ENCODE results near the gene COL4A2.

Gene COL4A2

DNA sequence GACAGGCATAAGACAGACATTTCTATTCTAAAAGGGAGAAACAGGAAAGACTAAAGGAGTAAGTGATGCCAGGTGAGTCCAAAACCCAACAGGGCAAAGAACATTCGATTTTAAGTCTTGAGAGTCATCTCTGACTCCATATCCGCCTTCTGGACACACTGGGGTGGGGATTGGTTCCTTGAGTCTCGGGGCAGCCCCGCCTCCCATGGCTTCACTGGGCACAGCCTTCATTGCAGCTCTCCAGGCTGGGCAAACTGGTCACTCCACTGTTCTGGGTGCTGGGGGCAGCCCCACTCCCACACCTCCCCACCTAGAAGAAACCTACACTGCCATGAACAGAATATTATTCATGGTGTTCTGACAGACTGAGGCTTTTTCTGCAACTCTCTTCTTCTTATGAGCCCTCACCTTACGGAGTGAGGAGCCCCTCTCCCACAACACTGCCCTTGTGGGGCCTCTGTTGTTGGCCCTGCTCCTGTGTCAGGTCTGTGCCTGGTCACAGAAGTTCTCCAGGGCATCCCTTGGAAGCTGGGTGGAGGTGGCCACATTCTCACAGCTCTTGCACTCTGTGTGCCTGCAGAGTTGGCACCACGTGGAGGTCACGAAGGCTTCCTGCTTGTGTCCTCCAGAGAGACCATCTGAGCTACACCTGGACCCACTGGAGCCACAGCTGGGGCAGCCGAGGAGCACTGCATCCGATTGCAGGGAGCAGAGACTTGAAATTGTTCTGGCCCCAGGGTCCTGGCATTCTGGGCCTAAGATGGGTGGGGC lies 95.4 kb downstream of the COL4A2 start:
- no peak for DNase-seq (ENCODE audit: low read depth in 2 of 2)

DNA sequence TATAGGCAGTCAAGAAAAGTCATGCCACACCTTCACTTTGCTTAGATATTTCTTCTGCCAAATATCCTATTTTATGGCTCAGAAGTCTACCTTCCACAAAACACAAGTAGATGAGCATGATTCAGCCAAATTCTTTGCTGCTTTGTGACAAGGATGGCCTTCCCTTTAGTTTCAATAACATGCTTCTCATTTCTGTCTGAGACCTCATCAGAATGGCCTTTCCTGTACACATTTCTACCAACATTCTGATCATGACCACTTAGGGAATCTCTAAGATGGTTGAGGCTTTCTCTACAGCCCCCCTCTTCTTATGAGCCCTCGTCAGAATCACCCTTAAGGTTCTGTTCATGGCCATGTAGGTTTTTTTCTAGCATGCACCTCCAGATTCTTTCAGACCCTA lies 96.2 kb downstream of the COL4A2 start:
- no peak for DNase-seq (ENCODE audit: low read depth in 2 of 2)

DNA sequence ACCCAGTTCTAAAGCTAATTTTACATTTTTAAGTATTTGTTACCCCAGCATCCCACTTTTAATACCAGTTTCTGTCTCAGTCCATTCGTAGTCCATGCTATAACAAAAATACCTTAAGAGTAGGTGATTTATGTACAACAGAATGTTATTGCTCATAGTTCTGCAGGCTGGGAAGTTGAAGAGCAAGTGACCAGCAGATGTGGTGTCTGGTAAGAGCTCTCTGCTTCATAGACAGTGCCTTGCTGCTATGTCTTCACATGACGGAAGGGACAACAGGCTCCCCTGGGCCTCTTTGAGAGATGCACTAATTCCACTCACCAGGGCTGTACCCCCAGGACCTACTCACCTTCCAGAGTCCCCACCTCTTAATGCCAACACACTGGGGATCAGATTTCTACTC lies 96.6 kb downstream of the COL4A2 start:
- DNase-seq (ENCODE audit: low read depth in 2 of 2), result no peak

DNA sequence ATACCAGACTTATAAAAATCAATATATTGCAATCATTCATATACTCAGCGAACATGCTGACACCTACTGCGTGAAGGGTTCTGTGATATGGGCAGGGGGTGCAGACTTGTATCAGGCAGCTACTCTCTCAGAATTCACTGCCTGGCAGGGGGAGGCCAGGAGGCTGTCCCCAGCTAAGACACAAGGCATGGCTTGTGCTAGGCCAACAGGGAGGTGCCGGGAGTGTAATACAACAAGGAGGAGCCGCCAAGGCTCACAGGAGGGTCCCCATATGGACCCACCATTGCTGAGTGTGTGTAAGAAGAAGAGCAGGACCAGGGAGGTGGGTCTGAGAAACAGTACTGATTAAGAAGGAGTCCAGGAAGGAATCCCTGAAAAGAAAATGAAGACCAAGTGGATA lies 97.2 kb downstream of the COL4A2 start:
- no peak for DNase-seq (ENCODE audit: low read depth in 2 of 2)

DNA sequence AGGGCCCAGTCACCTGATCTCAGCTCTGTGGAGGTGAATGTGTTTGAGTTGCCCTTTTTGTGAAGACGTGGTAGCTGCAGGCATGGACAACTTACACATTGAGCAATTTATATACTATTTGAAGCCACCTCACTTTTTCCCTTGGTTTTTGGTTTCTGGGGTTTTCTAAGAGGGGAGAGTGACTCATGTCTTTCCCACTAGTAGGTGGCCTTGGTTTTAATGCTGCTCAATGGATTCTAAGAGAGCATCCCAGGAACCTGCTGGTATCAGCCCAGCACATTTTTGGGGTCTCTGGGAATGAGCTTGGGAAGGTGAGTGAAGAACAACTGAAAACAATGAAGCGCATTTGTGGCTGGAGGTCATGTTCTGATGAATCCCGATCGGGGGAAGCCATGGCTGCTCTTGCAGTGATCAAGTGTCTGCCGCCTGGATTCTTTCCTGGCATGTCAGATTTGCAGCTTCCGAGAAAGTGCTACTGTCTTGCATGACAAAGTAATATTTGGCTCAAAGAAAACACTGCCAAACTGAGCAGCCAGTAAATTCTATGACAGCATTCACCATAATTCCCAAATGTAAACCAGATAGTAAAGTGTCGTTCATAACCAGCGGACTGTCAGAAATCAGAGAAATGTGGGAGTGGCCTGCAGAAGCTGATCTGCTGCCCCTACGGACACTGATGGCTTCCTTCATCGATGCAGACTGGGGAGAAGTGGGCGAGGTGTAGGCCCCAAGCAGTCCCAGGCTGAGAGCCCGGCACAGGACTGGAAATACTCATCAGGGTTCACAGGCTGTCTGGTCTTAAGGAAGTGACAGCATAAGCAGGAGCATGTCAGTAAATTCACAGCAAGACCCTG lies 98.7 kb downstream of the COL4A2 start:
- peak in 1 of 2 experiments; percentile 68 for DNase-seq (ENCODE audit: low read depth in 2 of 2)

DNA sequence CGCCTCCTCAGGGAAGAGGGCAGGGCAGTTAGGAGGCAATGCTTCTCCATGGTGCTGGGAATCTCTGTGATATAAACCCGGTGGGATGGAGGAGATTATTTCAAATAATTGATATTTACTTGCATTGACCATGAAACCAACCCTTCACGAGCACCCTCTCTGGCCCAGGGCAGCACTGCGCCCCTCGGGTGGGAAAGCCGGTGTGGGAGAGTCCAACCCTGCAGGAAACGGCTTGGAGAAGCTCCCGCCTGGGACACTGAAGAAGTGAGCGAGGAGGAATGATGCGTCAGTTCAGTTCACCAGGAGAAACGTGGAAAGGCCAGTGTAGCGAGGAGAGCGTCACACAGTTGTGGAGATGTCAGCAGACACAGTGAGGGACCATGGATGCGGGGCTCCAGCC lies 99.9 kb downstream of the COL4A2 start:
- DNase-seq (ENCODE audit: low read depth in 2 of 2), result no peak

DNA sequence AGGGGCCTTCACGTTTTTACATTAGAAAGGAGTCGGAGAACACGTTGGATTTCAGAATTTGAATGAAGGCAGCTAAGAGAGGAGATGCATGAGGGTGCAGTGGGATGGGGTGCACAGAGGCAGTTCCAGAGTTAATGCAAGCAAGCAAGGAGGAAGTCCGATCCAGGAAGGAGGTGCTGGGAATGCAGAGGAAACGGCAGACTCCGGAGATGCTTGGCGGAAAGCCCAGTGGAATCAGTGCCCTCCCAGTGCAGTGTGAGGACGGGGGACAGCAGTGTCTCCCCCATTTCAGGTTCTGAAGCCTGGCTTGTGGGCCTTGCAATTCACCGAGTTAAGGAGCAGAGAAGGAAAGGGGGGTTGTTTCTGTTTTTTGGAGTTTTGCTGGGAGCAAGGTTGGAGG lies 100.4 kb downstream of the COL4A2 start:
- no peak for DNase-seq (ENCODE audit: low read depth in 2 of 2)

DNA sequence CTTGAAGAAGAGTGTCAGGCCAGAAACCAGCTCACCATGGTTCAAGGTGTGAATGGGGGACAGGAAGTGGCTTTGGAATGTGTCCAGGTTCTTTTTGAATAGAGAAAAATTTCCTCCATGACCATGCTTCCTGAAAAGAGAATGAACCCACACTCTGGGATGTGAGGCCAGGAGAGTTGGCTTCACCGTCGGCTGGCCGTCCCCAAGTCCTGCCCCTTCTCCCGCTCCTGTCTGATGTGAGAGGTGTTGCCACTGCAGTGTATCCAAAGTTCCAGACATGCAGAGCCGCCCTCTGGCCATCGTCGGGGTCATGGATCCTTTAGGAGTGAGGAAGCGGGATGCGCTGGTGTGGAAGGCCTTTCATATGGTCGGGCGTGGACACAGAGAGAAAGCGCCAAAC lies 101.2 kb downstream of the COL4A2 start:
- DNase-seq (ENCODE audit: low read depth in 2 of 2), result no peak

DNA sequence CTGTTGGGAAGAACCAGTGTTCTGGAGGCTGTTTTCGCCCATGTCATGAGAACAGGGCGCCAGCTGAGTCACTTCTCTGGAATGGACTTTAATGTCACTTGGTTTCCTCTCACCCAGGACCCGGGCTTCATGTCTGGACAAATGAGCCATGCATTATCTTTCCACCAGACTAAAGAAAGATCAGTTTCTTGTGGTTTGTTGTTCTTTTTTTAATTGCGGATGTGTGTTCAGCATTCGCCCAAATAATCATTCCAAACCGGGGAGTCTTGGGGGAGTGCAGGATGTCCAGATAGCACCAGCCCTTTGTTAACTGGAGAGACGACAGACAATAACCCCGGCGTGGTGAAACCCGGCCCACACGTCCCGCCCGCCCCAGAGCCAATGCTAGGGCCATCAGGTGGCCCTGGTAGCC lies 102.5 kb downstream of the COL4A2 start:
- DNase-seq (ENCODE audit: low read depth in 2 of 2), result no peak

DNA sequence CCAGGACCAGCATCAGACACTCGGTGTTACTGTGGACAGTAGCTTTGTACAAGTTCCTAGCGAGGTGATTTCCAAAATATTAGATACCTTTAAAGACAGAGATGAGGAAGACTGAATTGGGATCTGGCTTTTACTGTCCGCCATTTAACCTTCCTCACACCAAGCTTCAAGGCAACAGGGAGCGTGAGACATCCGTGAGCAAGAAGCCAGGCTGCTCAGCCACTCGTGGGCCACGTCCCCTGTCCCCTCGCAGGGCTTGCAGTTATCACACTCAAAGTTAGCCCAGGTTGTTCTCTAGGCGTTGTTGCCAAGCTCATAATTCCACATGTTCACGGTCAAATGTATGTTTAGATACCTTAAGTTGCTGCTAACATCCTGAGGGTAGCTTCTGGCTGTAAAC lies 102.9 kb downstream of the COL4A2 start:
- DNase-seq (ENCODE audit: low read depth in 2 of 2), result no peak

DNA sequence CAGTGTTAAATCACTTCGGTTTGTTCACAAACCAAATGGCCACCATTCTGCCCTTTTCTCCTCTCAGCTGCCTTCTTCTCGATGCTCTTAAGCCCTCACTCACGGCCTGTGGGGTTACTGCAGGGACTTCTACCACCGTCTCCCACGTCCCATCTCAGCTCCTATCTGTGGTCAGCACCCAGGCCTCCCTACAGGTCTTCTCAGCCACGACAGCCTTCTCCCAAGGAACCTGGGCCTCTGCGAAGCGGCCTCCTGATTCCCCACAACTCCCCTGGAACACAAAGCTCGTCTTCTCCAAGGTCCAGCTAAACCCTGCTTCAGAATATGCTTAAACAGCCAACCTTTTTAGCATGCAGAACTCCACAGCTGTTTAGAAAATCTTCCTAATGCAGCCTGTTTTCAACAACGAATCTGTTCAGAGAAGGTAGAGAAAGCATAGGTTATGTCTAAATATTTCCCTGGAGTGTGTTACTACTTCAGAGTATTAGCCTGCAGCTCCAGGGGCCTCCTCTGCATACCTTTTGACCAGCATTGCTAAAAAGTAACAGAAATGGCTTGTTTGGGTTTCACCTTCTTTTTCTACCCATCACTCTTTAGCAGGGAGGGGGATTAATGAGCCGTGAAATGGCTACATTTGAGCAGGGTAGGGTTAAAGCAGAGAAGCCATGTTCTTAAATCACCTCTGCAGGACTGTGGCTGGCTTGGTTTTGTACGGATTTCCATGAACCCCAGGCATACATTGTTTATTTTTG lies 104.0 kb downstream of the COL4A2 start:
- DNase-seq (ENCODE audit: low read depth in 2 of 2), result no peak

DNA sequence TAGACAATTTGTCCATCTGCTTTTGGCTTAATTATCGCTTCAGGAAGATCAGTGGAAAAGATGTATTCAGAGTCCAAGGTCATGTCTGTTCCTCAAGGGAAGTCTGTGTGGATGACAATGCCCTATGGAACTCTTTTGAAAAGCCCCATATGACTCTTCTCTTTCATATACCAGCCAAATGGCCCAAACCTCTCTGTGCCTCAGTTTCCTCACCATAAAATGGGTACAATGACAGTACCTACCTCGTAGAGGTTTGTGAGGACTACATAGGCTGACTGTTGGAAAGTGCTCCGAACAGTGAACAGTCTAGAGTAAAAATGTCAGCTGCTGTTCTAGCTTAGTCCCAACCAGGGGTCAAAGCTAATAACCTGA lies 104.6 kb downstream of the COL4A2 start:
- no peak for DNase-seq (ENCODE audit: low read depth in 2 of 2)

DNA sequence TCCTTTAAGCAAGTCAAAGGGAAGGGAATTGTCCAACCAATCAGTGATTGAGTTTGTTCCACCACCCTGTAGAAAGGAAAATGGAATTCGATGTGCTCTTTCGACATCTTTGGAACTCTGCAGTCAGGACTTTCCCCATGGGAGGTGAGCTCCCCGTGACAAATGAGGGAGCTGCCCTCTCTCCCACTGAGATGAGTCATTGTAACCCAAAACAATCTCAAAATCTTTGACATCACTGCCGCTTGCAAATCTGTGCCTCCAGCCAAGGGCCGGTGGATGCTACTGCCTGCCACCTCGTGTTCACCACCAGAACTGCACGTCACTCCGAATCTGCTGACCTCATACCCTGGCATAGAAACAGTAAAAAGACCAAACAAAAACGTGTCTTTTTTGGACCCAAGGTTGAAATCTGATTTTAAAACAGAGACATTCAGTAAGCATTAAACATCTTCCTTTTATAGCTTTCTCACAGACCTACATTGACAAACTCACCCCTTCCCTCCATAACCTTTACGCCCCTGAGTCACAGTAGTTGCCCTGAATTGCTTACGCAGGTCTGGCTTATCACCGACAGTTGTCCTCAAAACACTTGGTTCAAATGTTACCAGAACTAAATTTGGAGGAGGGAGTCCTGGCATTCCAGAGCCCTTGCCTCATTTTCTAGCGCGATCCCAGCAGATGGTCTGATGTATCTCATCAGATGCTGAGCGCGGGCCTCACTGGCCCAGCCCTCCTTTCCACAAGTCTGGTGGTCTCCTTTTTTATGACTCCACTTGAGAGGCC lies 105.2 kb downstream of the COL4A2 start:
- peak; percentile 97 to 98 for DNase-seq (ENCODE audit: low read depth in 2 of 2)

DNA sequence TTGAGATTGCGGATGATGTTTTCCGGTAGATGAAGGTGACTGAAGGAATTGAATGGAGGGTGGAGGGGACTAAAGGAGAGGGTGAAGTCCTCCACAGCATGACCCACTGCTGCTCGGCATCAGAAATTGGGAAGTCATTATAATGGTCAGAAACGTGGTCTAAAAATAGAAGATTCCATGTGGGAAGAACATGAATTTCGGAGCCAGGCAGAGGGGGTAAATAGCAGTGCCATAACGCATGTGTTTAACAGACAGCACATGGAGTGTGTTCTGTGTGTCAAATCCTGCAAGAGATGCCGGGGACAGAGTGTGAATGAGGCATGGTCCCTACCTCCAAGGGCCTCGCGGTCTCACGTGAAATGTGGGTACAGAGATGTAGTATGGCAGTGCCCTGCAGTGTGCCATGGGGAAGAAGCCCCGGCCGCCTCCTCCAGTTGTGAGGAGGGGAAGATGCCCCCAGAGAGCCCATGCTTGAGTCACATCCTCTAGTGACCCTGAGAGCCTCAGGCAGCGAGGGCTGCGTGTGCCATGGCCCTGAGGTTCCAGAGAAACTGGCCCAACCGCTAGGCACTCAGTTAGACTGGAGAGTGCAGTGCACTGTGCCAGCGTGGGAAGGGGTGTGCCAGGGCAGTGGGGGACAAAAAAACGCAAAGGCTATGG lies 106.1 kb downstream of the COL4A2 start:
- no peak for DNase-seq (ENCODE audit: low read depth in 2 of 2)

DNA sequence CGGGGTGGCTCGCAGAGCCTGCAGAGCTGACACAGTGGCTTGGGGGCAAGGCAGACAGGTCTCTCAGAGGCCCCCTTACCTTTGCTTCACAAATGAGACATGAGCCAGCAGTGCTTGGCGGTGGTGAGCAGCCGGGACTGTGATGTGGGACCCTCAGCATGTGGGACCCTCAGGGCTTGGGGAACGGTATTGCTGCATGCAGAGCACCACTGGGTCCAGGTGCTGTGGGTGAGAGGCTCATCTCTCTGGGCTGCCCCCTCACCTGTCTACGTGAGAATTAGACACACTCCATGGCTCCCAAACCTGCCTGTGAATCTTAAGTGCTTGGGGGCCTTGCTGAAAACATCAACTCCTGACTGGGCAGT lies 106.6 kb downstream of the COL4A2 start:
- DNase-seq (ENCODE audit: low read depth in 2 of 2), result no peak

DNA sequence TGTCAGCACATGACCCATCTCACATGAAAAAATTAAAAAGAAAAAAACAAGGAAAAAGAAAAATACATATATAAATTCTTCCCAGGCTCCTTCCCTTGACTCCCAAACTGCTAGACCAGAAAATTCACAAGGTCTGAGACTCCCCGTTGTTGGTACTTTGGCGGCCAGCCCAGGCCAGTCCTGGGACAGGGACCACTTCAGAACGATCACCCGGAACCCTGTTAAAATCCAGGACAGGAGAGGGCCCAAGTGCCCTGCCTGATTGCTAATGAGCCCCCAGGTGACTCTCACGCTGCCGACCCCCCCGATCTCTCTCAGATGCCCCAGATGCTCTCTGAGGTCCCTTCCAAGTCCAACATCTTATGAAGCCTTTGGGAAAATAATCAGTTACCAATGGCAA lies 107.2 kb downstream of the COL4A2 start:
- no peak for DNase-seq (ENCODE audit: low read depth in 2 of 2)

DNA sequence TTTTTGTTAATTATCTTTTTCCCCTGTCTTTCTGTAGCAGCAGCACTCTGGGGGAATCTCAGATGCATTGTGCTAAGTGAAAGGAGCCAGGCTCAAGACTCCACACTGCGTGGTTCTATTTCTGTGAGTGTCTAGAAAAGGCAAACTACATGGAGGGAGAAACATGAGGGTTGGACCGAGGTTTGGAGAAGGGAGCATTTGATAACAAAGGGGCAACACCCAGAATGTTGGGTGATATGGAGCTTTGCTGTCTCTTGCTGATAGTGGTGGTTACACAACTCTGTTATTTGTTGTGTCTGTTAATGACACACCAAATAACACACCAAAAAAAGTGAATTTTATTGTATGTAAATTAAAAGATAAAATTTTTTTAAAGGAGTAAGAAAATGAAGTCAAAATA lies 107.8 kb downstream of the COL4A2 start:
- no peak for DNase-seq (ENCODE audit: low read depth in 2 of 2)

DNA sequence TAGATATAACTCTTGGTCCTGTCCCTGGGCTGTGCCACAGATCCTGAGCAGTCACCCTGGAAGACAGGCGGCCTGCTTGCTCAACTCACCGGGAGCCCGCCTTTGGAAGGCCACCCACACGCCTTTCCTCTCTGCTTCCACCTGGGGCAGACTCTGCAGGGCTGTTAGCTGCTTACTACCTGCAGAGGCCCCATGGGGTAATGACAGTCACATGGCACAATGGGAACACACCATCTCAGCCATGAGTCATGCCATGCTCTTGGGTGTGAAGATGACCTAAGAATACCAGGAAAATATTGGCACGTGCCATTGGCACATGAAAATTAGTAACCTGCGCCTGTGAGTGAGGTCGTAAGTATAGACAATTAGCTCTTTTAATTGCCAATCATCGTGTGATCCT lies 108.6 kb downstream of the COL4A2 start:
- DNase-seq (ENCODE audit: low read depth in 2 of 2), result no peak

DNA sequence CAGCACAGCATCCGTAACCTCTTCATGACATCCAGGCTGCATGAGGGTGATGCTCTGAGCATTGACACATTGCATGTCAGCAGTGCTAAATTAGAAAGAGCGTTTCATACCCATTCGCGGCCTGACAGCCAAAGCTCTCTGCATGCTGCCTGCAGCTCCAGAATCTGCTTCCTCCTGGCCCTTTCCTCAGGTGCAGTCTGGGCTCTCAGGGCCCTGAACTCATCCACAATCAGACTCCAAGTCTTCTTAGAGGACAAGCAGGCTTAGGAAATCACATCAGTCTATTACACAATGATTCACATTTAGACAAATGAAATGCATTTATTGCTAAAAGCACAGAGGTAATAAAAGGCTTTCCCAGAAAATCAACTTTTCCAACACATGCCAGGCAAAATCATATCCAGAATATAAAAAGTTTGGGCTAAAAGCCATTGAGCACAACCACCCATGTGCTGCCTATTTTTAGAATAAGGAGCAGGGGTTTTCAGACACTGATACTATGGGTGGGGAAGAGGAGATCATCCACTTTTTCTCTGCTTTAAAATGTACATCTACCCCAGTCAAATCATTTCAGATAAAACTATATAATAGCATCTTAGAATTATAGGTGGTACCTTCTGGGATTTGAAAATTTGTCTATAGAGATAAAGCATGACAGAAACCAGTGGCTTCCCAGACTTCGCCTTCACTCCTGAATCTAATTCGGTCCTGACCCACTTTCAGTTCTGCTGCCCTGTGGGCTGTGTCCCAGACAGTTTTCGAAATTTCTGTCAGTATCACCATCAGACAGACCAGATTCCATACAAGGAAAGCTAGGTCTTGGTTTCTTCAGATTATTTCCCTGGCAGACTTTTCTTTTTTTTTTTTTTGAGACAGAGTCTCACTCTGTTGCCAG lies 109.3 kb downstream of the COL4A2 start:
- no peak for DNase-seq (ENCODE audit: low read depth in 2 of 2)

DNA sequence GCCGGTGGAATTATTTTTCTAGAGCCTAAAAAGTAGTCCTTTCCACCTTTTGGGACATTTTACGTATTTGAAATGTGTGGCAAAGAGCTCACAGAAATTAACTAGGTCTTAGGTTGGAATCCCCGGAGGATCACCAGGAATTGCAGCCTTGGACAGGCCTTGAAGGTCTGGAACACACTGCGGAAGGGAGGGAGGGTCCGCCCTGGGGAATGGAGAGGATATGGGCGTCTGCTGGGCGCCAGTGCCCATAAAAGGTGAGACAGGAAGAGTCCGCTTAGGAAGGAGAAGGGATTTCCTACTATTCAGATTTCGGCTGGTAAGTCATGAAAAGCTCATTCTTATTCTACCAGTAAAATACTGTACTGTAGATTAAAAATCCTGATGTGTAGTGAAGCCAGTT lies 111.9 kb downstream of the COL4A2 start:
- DNase-seq (ENCODE audit: low read depth in 2 of 2), result no peak
